ENCODE data around the gene SCN3A. TPM values are rescaled to one million over a fixed set of nuclear protein-coding genes. Genes with fewer than 3 reads are reported as not detected.

Gene SCN3A
- total and polyA plus RNA-seq, 2 donors, result 3.0 to 5.9 TPM

GRCh38 chr2:165141601-165142354 is 62.1 kb downstream of the SCN3A start:
- no peak overlapping the region for H3K4me3 ChIP-seq (ENCODE audit: low read length in 2 of 2)
- H3K36me3 ChIP-seq (ENCODE audit: control insufficient read depth in 2 of 2, insufficient read depth in 2 of 2, low read length in 1 of 2), result no peaks in the 10 kb centered on the region
- no peak for DNase-seq (ENCODE audit: low read depth in 6 of 9, low spot score in 9 of 9)
- no peak overlapping the region for H3K27ac ChIP-seq (ENCODE audit: low read depth in 1 of 2, low read length in 1 of 2)
- H3K9me3 ChIP-seq (ENCODE audit: control insufficient read depth in 2 of 2, insufficient read depth in 1 of 2, low read length in 1 of 2), result no peaks in the 10 kb centered on the region
- 96% methylated on average over 1 of the region's 1 CpG for WGBS
- H3K4me1 ChIP-seq (ENCODE audit: control insufficient read depth in 2 of 2, insufficient read depth in 2 of 2, low read length in 2 of 2), result peaks cover 0 to 2% of the 10 kb centered on the region in 2 donors
- H3K27me3 ChIP-seq (ENCODE audit: control insufficient read depth in 2 of 2, insufficient read depth in 1 of 2, low read length in 1 of 2), result no peaks in the 10 kb centered on the region

- no peak overlapping the region for H3K27ac ChIP-seq (ENCODE audit: low read depth in 1 of 2, low read length in 1 of 2)
- H3K36me3 ChIP-seq (ENCODE audit: control insufficient read depth in 2 of 2, insufficient read depth in 2 of 2, low read length in 1 of 2), result no peaks in the 10 kb centered on the region
- WGBS, result 96% methylated on average over 3 of the region's 3 CpGs
- no peak for DNase-seq (ENCODE audit: low read depth in 6 of 9, low spot score in 9 of 9)
- H3K9me3 ChIP-seq (ENCODE audit: control insufficient read depth in 2 of 2, insufficient read depth in 1 of 2, low read length in 1 of 2), result no peaks in the 10 kb centered on the region
- no peaks in the 10 kb centered on the region for H3K27me3 ChIP-seq (ENCODE audit: control insufficient read depth in 2 of 2, insufficient read depth in 1 of 2, low read length in 1 of 2)
- H3K4me3 ChIP-seq (ENCODE audit: low read length in 2 of 2), result no peak overlapping the region
- H3K4me1 ChIP-seq (ENCODE audit: control insufficient read depth in 2 of 2, insufficient read depth in 2 of 2, low read length in 2 of 2), result no peaks in the 10 kb centered on the region
These were observed 77.6 kb downstream of the SCN3A start for GRCh38 chr2:165126244-165126643.

GRCh38 chr2:165122521-165122920 is 81.3 kb downstream of the SCN3A start:
- Histone ChIP-seq H3K4me3 (ENCODE audit: low read length in 2 of 2) (no peak overlapping the region), H3K27me3 (ENCODE audit: control insufficient read depth in 2 of 2, insufficient read depth in 1 of 2, low read length in 1 of 2) (no peaks in the 10 kb centered on the region), H3K4me1 (ENCODE audit: control insufficient read depth in 2 of 2, insufficient read depth in 2 of 2, low read length in 2 of 2) (no peaks in the 10 kb centered on the region), H3K9me3 (ENCODE audit: control insufficient read depth in 2 of 2, insufficient read depth in 1 of 2, low read length in 1 of 2) (no peaks in the 10 kb centered on the region), H3K27ac (ENCODE audit: low read depth in 1 of 2, low read length in 1 of 2) (no peak overlapping the region), H3K36me3 (ENCODE audit: control insufficient read depth in 2 of 2, insufficient read depth in 2 of 2, low read length in 1 of 2) (no peaks in the 10 kb centered on the region)
- 90% methylated on average over 4 of the region's 4 CpGs for WGBS
- DNase-seq (ENCODE audit: low read depth in 6 of 9, low spot score in 9 of 9), result no peak

GRCh38 chr2:165120740-165121467 is 82.9 kb downstream of the SCN3A start:
- WGBS, result 96% methylated on average over 7 of the region's 7 CpGs
- DNase-seq (ENCODE audit: low read depth in 6 of 9, low spot score in 9 of 9), result no peak
- Histone ChIP-seq H3K27me3 (ENCODE audit: control insufficient read depth in 2 of 2, insufficient read depth in 1 of 2, low read length in 1 of 2) (no peaks in the 10 kb centered on the region), H3K9me3 (ENCODE audit: control insufficient read depth in 2 of 2, insufficient read depth in 1 of 2, low read length in 1 of 2) (no peaks in the 10 kb centered on the region), H3K4me1 (ENCODE audit: control insufficient read depth in 2 of 2, insufficient read depth in 2 of 2, low read length in 2 of 2) (no peaks in the 10 kb centered on the region), H3K4me3 (ENCODE audit: low read length in 2 of 2) (no peak overlapping the region), H3K27ac (ENCODE audit: low read depth in 1 of 2, low read length in 1 of 2) (no peak overlapping the region), H3K36me3 (ENCODE audit: control insufficient read depth in 2 of 2, insufficient read depth in 2 of 2, low read length in 1 of 2) (no peaks in the 10 kb centered on the region)

- H3K27me3 ChIP-seq (ENCODE audit: control insufficient read depth in 2 of 2, insufficient read depth in 1 of 2, low read length in 1 of 2), result no peaks in the 10 kb centered on the region
- no peaks in the 10 kb centered on the region for H3K4me1 ChIP-seq (ENCODE audit: control insufficient read depth in 2 of 2, insufficient read depth in 2 of 2, low read length in 2 of 2)
- DNase-seq (ENCODE audit: low read depth in 6 of 9, low spot score in 9 of 9), result no peak
- no peaks in the 10 kb centered on the region for H3K36me3 ChIP-seq (ENCODE audit: control insufficient read depth in 2 of 2, insufficient read depth in 2 of 2, low read length in 1 of 2)
- H3K27ac ChIP-seq (ENCODE audit: low read depth in 1 of 2, low read length in 1 of 2), result no peak overlapping the region
- H3K9me3 ChIP-seq (ENCODE audit: control insufficient read depth in 2 of 2, insufficient read depth in 1 of 2, low read length in 1 of 2), result no peaks in the 10 kb centered on the region
- H3K4me3 ChIP-seq (ENCODE audit: low read length in 2 of 2), result no peak overlapping the region
- 94% methylated on average over 6 of the region's 6 CpGs for WGBS
These were observed 88.6 kb downstream of the SCN3A start for GRCh38 chr2:165115258-165115657.

- H3K36me3 ChIP-seq (ENCODE audit: control insufficient read depth in 2 of 2, insufficient read depth in 2 of 2, low read length in 1 of 2), result no peaks in the 10 kb centered on the region
- H3K4me3 ChIP-seq (ENCODE audit: low read length in 2 of 2), result no peak overlapping the region
- no peak overlapping the region for H3K27ac ChIP-seq (ENCODE audit: low read depth in 1 of 2, low read length in 1 of 2)
- no peaks in the 10 kb centered on the region for H3K9me3 ChIP-seq (ENCODE audit: control insufficient read depth in 2 of 2, insufficient read depth in 1 of 2, low read length in 1 of 2)
- no peaks in the 10 kb centered on the region for H3K27me3 ChIP-seq (ENCODE audit: control insufficient read depth in 2 of 2, insufficient read depth in 1 of 2, low read length in 1 of 2)
- H3K4me1 ChIP-seq (ENCODE audit: control insufficient read depth in 2 of 2, insufficient read depth in 2 of 2, low read length in 2 of 2), result no peaks in the 10 kb centered on the region
- DNase-seq (ENCODE audit: low read depth in 6 of 9, low spot score in 9 of 9), result no peak
- 94% methylated on average over 4 of the region's 4 CpGs for WGBS
These were observed 89.4 kb downstream of the SCN3A start for GRCh38 chr2:165114346-165114939.

- H3K27ac ChIP-seq (ENCODE audit: low read depth in 1 of 2, low read length in 1 of 2), result no peak overlapping the region
- no peaks in the 10 kb centered on the region for H3K27me3 ChIP-seq (ENCODE audit: control insufficient read depth in 2 of 2, insufficient read depth in 1 of 2, low read length in 1 of 2)
- 92% methylated on average over 2 of the region's 2 CpGs for WGBS
- no peaks in the 10 kb centered on the region for H3K36me3 ChIP-seq (ENCODE audit: control insufficient read depth in 2 of 2, insufficient read depth in 2 of 2, low read length in 1 of 2)
- no peak for DNase-seq (ENCODE audit: low read depth in 6 of 9, low spot score in 9 of 9)
- H3K4me1 ChIP-seq (ENCODE audit: control insufficient read depth in 2 of 2, insufficient read depth in 2 of 2, low read length in 2 of 2), result no peaks in the 10 kb centered on the region
- H3K4me3 ChIP-seq (ENCODE audit: low read length in 2 of 2), result no peak overlapping the region
- H3K9me3 ChIP-seq (ENCODE audit: control insufficient read depth in 2 of 2, insufficient read depth in 1 of 2, low read length in 1 of 2), result no peaks in the 10 kb centered on the region
These were observed 90.4 kb downstream of the SCN3A start for GRCh38 chr2:165113414-165113813.

GRCh38 chr2:165112789-165113188 is 91.1 kb downstream of the SCN3A start:
- Histone ChIP-seq H3K4me3 (ENCODE audit: low read length in 2 of 2) (no peak overlapping the region), H3K27ac (ENCODE audit: low read depth in 1 of 2, low read length in 1 of 2) (no peak overlapping the region), H3K36me3 (ENCODE audit: control insufficient read depth in 2 of 2, insufficient read depth in 2 of 2, low read length in 1 of 2) (no peaks in the 10 kb centered on the region), H3K27me3 (ENCODE audit: control insufficient read depth in 2 of 2, insufficient read depth in 1 of 2, low read length in 1 of 2) (no peaks in the 10 kb centered on the region), H3K9me3 (ENCODE audit: control insufficient read depth in 2 of 2, insufficient read depth in 1 of 2, low read length in 1 of 2) (no peaks in the 10 kb centered on the region), H3K4me1 (ENCODE audit: control insufficient read depth in 2 of 2, insufficient read depth in 2 of 2, low read length in 2 of 2) (no peaks in the 10 kb centered on the region)
- no peak for DNase-seq (ENCODE audit: low read depth in 6 of 9, low spot score in 9 of 9)
- 98% methylated on average over 2 of the region's 2 CpGs for WGBS

GRCh38 chr2:165112133-165112573 is 91.7 kb downstream of the SCN3A start:
- no peak for DNase-seq (ENCODE audit: low read depth in 6 of 9, low spot score in 9 of 9)
- no peaks in the 10 kb centered on the region for H3K4me1 ChIP-seq (ENCODE audit: control insufficient read depth in 2 of 2, insufficient read depth in 2 of 2, low read length in 2 of 2)
- H3K27ac ChIP-seq (ENCODE audit: low read depth in 1 of 2, low read length in 1 of 2), result no peak overlapping the region
- no peaks in the 10 kb centered on the region for H3K36me3 ChIP-seq (ENCODE audit: control insufficient read depth in 2 of 2, insufficient read depth in 2 of 2, low read length in 1 of 2)
- WGBS, result 69% methylated on average over 4 of the region's 4 CpGs
- H3K4me3 ChIP-seq (ENCODE audit: low read length in 2 of 2), result no peak overlapping the region
- H3K9me3 ChIP-seq (ENCODE audit: control insufficient read depth in 2 of 2, insufficient read depth in 1 of 2, low read length in 1 of 2), result no peaks in the 10 kb centered on the region
- no peaks in the 10 kb centered on the region for H3K27me3 ChIP-seq (ENCODE audit: control insufficient read depth in 2 of 2, insufficient read depth in 1 of 2, low read length in 1 of 2)
